GM10847 (cell line): Measurements from ENCODE around the gene MYL5.

Source experiments
- POLR2A ChIP-seq: IDR thresholded peaks from 2 replicates; pipeline ENCODE4 v1.6.1; 2011; ENCODE audit not compliant: insufficient read length; ENCODE audit errors: extremely low read depth

MYL5 gene

GRCh38 chr4:721261-722168 is 47.2 kb downstream of the MYL5 start:
- no peak for TF ChIP-seq POLR2A

- no peak for TF ChIP-seq POLR2A
Observed at GRCh38 chr4:722169-722725, 47.9 kb downstream of the MYL5 start.

GRCh38 chr4:722851-723360 is 48.6 kb downstream of the MYL5 start:
- TF ChIP-seq POLR2A, result no peak

- no peak for TF ChIP-seq POLR2A
Observed at GRCh38 chr4:723751-724530, 49.6 kb downstream of the MYL5 start.

- no peak for TF ChIP-seq POLR2A
Observed at GRCh38 chr4:725391-726234, 51.3 kb downstream of the MYL5 start.

- TF ChIP-seq POLR2A, result no peak
Observed at GRCh38 chr4:726235-726787, 52.0 kb downstream of the MYL5 start.

GRCh38 chr4:726838-727237 is 52.5 kb downstream of the MYL5 start:
- no peak for TF ChIP-seq POLR2A

GRCh38 chr4:727576-727975 is 53.2 kb downstream of the MYL5 start:
- no peak for TF ChIP-seq POLR2A

GRCh38 chr4:729336-730315 is 55.3 kb downstream of the MYL5 start:
- no peak for TF ChIP-seq POLR2A

GRCh38 chr4:730511-730910 is 56.2 kb downstream of the MYL5 start:
- no peak for TF ChIP-seq POLR2A
